H9 (cell line): ENCODE data around the gene USP34. TPM values are rescaled to one million over a fixed set of nuclear protein-coding genes. Genes with fewer than 3 reads are reported as not detected.

Experiments
- DNase-seq: peaks from one replicate; pipeline ENCODE4 v3.0.0-alpha.2; 2017
- H2AFZ ChIP-seq: one replicate; pipeline ENCODE4 v1.6.1; 2013; ENCODE audit warnings: mild to moderate bottlenecking, low read length, control low read depth, moderate library complexity
- H2AK5ac ChIP-seq: 2 replicates; pipeline ENCODE4 v1.6.1; 2013; ENCODE audit warnings: low read length, control low read depth, mixed read lengths; ENCODE audit not compliant: insufficient read length
- H2BK120ac ChIP-seq: one replicate; pipeline ENCODE4 v1.6.1; 2013; ENCODE audit warnings: low read depth, mild to moderate bottlenecking, low read length, control low read depth, inconsistent platforms; ENCODE audit not compliant: poor library complexity, severe bottlenecking
- H2BK12ac ChIP-seq: 2 replicates; pipeline ENCODE4 v1.6.1; 2013; ENCODE audit warnings: low read length, control low read depth, mixed read lengths, low read depth; ENCODE audit not compliant: insufficient read length
- H2BK15ac ChIP-seq: 2 replicates; pipeline ENCODE4 v1.6.1; 2013; ENCODE audit warnings: low read depth, low read length, control low read depth
- H2BK20ac ChIP-seq: one replicate; pipeline ENCODE4 v1.6.1; 2013; ENCODE audit warnings: low read depth, mild to moderate bottlenecking, low read length, control low read depth, inconsistent platforms; ENCODE audit not compliant: poor library complexity, severe bottlenecking
- H2BK5ac ChIP-seq: 2 replicates; pipeline ENCODE4 v1.6.1; 2013; ENCODE audit warnings: low read length, control low read depth, mixed read lengths; ENCODE audit not compliant: insufficient read length
- H3K14ac ChIP-seq: 2 replicates; pipeline ENCODE4 v1.6.1; 2013; ENCODE audit warnings: low read length, control low read depth; ENCODE audit not compliant: insufficient read depth
- H3K18ac ChIP-seq: 2 replicates; pipeline ENCODE4 v1.6.1; 2013; ENCODE audit warnings: low read depth, mild to moderate bottlenecking, mixed read lengths, low read length, control low read depth; ENCODE audit not compliant: insufficient read length
- H3K23ac ChIP-seq: 2 replicates; pipeline ENCODE4 v1.6.1; 2013; ENCODE audit warnings: low read length, control low read depth, mixed read lengths, low read depth; ENCODE audit not compliant: insufficient read length
- H3K23me2 ChIP-seq: 2 replicates; pipeline ENCODE4 v1.6.1; 2013; ENCODE audit warnings: low read depth, mild to moderate bottlenecking, mixed read lengths, low read length, control low read depth; ENCODE audit not compliant: insufficient read length, poor library complexity, severe bottlenecking
- H3K27ac ChIP-seq: 2 replicates; pipeline ENCODE4 v1.5.1; 2013; ENCODE audit warnings: low read length, control low read depth, mixed read lengths, low read depth; ENCODE audit not compliant: insufficient read length
- H3K27me3 ChIP-seq: 2 replicates; pipeline ENCODE4 v1.6.1; 2013; ENCODE audit warnings: low read length, control low read depth, inconsistent platforms; ENCODE audit not compliant: insufficient read depth
- H3K4ac ChIP-seq: 2 replicates; pipeline ENCODE4 v1.6.1; 2013; ENCODE audit warnings: low read depth, mild to moderate bottlenecking, control low read depth, inconsistent platforms, low read length, moderate library complexity
- H3K4me1 ChIP-seq: 2 replicates; pipeline ENCODE4 v1.6.1; 2013; ENCODE audit warnings: low read length, control low read depth, inconsistent platforms; ENCODE audit not compliant: insufficient read depth
- H3K4me2 ChIP-seq: 2 replicates; pipeline ENCODE4 v1.6.1; 2013; ENCODE audit warnings: low read length, control low read depth, mixed read lengths; ENCODE audit not compliant: insufficient read length, insufficient read depth
- H3K56ac ChIP-seq: 2 replicates; pipeline ENCODE4 v1.6.1; 2013; ENCODE audit warnings: low read depth, mild to moderate bottlenecking, mixed read lengths, low read length, control low read depth; ENCODE audit not compliant: insufficient read length
- H3K79me1 ChIP-seq: 2 replicates; pipeline ENCODE4 v1.6.1; 2013; ENCODE audit warnings: low read depth, mild to moderate bottlenecking, moderate library complexity, low read length, control low read depth, inconsistent platforms; ENCODE audit not compliant: insufficient read depth, poor library complexity, severe bottlenecking
- H3K79me2 ChIP-seq: 2 replicates; pipeline ENCODE4 v1.6.1; 2013; ENCODE audit warnings: low read length, control low read depth, inconsistent platforms; ENCODE audit not compliant: insufficient read depth
- H3K9ac ChIP-seq: 2 replicates; pipeline ENCODE4 v1.6.1; 2013; ENCODE audit warnings: low read length, control low read depth, mixed read lengths; ENCODE audit not compliant: insufficient read length; ENCODE audit errors: extremely low read depth
- H3K9me3 ChIP-seq: one replicate; pipeline ENCODE4 v1.6.1; 2013; ENCODE audit warnings: low read depth, low read length, inconsistent platforms; ENCODE audit not compliant: control insufficient read depth
- H3T11ph ChIP-seq: one replicate; pipeline ENCODE4 v1.6.1; 2013; ENCODE audit warnings: mild to moderate bottlenecking, low read length, control low read depth, inconsistent platforms
- H4K20me1 ChIP-seq: one replicate; pipeline ENCODE4 v1.6.1; 2013; ENCODE audit not compliant: control insufficient read depth, insufficient read length, insufficient read depth
- H4K5ac ChIP-seq: 2 replicates; pipeline ENCODE4 v1.6.1; 2013; ENCODE audit warnings: low read depth, mild to moderate bottlenecking, mixed read lengths, low read length, control low read depth; ENCODE audit not compliant: insufficient read length
- H4K8ac ChIP-seq: replicated peaks from 2 replicates; pipeline ENCODE4 v1.6.1; 2013; ENCODE audit warnings: low read length, control low read depth, mixed read lengths, low read depth; ENCODE audit not compliant: insufficient read length
- H4K91ac ChIP-seq: 2 replicates; pipeline ENCODE4 v1.6.1; 2013; ENCODE audit warnings: low read depth, mild to moderate bottlenecking, moderate library complexity, mixed read lengths, low read length, control low read depth; ENCODE audit not compliant: insufficient read length
- H3K27ac Mint-ChIP-seq, 3 experiments: 2 replicates in 2 of 3; 3 replicates in 1 of 3; pipeline ENCODE4 v1.8.0; 2020 to 2021; ENCODE audit warnings: mixed read lengths in 3 of 3, mild to moderate bottlenecking in 1 of 3, moderate library complexity in 1 of 3
- H3K27me3 Mint-ChIP-seq: 2 replicates; pipeline ENCODE4 v1.8.0; 2021; ENCODE audit warnings: low read depth, mild to moderate bottlenecking, moderate library complexity, mixed read lengths
- H3K36me3 Mint-ChIP-seq, 3 experiments: 2 replicates in 2 of 3; 3 replicates in 1 of 3; pipeline ENCODE4 v1.8.0; 2020 to 2021; ENCODE audit warnings: low read depth in 3 of 3, mixed read lengths in 3 of 3; ENCODE audit not compliant: insufficient read depth in 1 of 3
- H3K4me1 Mint-ChIP-seq, 2 experiments: 2 replicates each; pipeline ENCODE4 v1.8.0; 2020; ENCODE audit warnings: mixed read lengths in 2 of 2
- H3K4me3 Mint-ChIP-seq, 2 experiments: 2 replicates in 1 of 2; 3 replicates in 1 of 2; pipeline ENCODE4 v1.8.0; 2020 to 2021; ENCODE audit warnings: mild to moderate bottlenecking in 2 of 2, mixed read lengths in 2 of 2, moderate library complexity in 1 of 2
- H3K9me3 Mint-ChIP-seq, 2 experiments: 2 replicates in 1 of 2; 3 replicates in 1 of 2; pipeline ENCODE4 v1.8.0; 2020; ENCODE audit warnings: mild to moderate bottlenecking in 2 of 2, mixed read lengths in 2 of 2, moderate library complexity in 1 of 2
- WGBS: extraction: QIAGEN DNeasy Blood & Tissue Kit; methylation state at CpG from one replicate; pipeline ENCODE4 v1.1.7; 2013; ENCODE audit warnings: missing lambda C conversion rate, low lambda C conversion rate, mixed read lengths; ENCODE audit not compliant: insufficient read length; ENCODE audit errors: extremely low coverage; 5-methylcytosine and 5-hydroxymethylcytosine counted together
- total RNA-seq: library from RNA; stranded (reverse); gene quantifications from 2 replicates; pipeline ENCODE4 v1.2.1, GENCODE V29; 2021
- TF ChIP-seq, protein P1 (sequence below): fragments of 200-600 bp; sonication (generic); conservative IDR thresholded peaks from 3 replicates; pipeline ENCODE4 v1.8.0; 2021; ENCODE audit warnings: antibody characterized with exemption, mild to moderate bottlenecking

The USP34 gene
- total RNA-seq, 1 experiment from 2014 or later: 93.9 TPM

DNA sequence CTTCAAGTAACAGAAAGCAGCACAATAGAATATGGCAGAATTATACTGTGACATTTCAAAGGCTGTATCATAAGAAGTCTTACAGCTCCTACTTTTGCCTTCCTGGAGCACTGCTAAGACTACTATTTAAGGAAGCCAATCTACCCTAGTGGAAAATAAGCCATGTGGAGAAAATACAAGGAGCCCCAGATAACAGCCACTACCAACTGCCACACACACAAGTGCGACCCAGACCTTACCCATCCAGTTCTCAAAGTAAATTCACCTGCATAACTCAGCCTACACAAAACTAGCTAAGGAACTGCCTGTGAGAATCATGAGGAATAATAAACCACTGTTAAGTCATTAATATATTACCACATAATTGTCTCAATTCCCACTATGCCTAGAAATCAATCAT lies 66.4 kb downstream of the USP34 start:
- H3K79me2 ChIP-seq: no peaks in the 10 kb centered on the region
- no peak overlapping the region for H2AFZ ChIP-seq
- no peak overlapping the region for H2BK15ac ChIP-seq
- no peaks in the 10 kb centered on the region for H3K9me3 Mint-ChIP-seq
- no peak overlapping the region for H2BK5ac ChIP-seq
- no peak overlapping the region for H3K4me3 Mint-ChIP-seq
- no peaks in the 10 kb centered on the region for H3K4me1 Mint-ChIP-seq
- no peak overlapping the region for H3K56ac ChIP-seq
- H3K23ac ChIP-seq: no peak overlapping the region
- no peak overlapping the region for H4K5ac ChIP-seq
- H3K27me3 Mint-ChIP-seq: no peaks in the 10 kb centered on the region
- H3K79me1 ChIP-seq: no peaks in the 10 kb centered on the region
- TF ChIP-seq, protein P1, sequence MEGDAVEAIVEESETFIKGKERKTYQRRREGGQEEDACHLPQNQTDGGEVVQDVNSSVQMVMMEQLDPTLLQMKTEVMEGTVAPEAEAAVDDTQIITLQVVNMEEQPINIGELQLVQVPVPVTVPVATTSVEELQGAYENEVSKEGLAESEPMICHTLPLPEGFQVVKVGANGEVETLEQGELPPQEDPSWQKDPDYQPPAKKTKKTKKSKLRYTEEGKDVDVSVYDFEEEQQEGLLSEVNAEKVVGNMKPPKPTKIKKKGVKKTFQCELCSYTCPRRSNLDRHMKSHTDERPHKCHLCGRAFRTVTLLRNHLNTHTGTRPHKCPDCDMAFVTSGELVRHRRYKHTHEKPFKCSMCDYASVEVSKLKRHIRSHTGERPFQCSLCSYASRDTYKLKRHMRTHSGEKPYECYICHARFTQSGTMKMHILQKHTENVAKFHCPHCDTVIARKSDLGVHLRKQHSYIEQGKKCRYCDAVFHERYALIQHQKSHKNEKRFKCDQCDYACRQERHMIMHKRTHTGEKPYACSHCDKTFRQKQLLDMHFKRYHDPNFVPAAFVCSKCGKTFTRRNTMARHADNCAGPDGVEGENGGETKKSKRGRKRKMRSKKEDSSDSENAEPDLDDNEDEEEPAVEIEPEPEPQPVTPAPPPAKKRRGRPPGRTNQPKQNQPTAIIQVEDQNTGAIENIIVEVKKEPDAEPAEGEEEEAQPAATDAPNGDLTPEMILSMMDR: no peak
- H3K9me3 ChIP-seq: no peaks in the 10 kb centered on the region
- no peak for DNase-seq
- no peak overlapping the region for H4K91ac ChIP-seq
- no peak overlapping the region for H3K9ac ChIP-seq
- H3K36me3 Mint-ChIP-seq: peaks cover 18 to 42% (median 32%) of the 10 kb centered on the region in 3 experiments; a peak in 6 of 7 replicates
- no peak overlapping the region for H4K8ac ChIP-seq
- no peak overlapping the region for H3K4me2 ChIP-seq
- no peak overlapping the region for H2BK12ac ChIP-seq
- no peak overlapping the region for H3K14ac ChIP-seq
- H3K4ac ChIP-seq: no peak overlapping the region
- H4K20me1 ChIP-seq: no peaks in the 10 kb centered on the region
- no peak overlapping the region for H2AK5ac ChIP-seq
- no peak overlapping the region for H3K27ac ChIP-seq
- H3K23me2 ChIP-seq: no peaks in the 10 kb centered on the region
- H2BK120ac ChIP-seq: no peak overlapping the region
- no peak overlapping the region for H3T11ph ChIP-seq
- no peaks in the 10 kb centered on the region for H3K4me1 ChIP-seq
- H3K18ac ChIP-seq: no peak overlapping the region
- peak overlapping the region in 1 of 3 experiments; percentile 3; a peak in 1 of 7 replicates for H3K27ac Mint-ChIP-seq
- no peak overlapping the region for H2BK20ac ChIP-seq
- no peaks in the 10 kb centered on the region for H3K27me3 ChIP-seq
- no CpG with 5 or more reads among the region's 1 CpG for WGBS
